ENCODE data around the gene PPP1R26.

DNA sequence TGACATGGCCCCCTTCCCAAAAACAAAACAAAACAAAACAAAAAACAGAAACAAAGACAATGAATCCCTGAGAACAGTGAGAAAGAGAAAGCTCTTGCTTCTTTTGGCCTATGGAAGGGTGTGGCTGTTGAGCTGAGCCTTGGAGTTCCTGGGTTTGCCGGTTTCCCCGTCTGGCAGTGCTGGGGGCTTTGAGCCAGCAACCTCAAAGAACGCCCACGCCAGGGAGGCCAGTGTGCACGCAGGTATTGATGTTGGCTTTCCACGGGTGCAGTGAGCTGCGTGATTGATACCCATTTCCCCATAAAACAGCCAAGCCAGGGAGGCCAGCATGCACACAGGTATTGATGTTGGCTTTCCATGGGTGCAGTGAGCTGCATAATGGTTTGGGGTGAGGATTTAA, 33.3 kb downstream of the PPP1R26 start:
- TF ChIP-seq EZH2 (IDR thresholded peaks at IDR 0.05): no peak
- TF ChIP-seq, protein P1, sequence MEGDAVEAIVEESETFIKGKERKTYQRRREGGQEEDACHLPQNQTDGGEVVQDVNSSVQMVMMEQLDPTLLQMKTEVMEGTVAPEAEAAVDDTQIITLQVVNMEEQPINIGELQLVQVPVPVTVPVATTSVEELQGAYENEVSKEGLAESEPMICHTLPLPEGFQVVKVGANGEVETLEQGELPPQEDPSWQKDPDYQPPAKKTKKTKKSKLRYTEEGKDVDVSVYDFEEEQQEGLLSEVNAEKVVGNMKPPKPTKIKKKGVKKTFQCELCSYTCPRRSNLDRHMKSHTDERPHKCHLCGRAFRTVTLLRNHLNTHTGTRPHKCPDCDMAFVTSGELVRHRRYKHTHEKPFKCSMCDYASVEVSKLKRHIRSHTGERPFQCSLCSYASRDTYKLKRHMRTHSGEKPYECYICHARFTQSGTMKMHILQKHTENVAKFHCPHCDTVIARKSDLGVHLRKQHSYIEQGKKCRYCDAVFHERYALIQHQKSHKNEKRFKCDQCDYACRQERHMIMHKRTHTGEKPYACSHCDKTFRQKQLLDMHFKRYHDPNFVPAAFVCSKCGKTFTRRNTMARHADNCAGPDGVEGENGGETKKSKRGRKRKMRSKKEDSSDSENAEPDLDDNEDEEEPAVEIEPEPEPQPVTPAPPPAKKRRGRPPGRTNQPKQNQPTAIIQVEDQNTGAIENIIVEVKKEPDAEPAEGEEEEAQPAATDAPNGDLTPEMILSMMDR (IDR thresholded peaks at IDR 0.05): no peak
